HepG2 (cell line): Measurements from ENCODE around the gene SNCG. TPM values are rescaled to one million over a fixed set of nuclear protein-coding genes. Genes with fewer than 3 reads are reported as not detected.

ENCODE experiments used
- DRAP1 ChIP-seq: IDR thresholded peaks from 2 replicates; pipeline ENCODE4 v1.6.1; 2016; ENCODE audit warnings: missing genetic modification reagents, missing compliant biosample characterization
- GATAD2A ChIP-seq: IDR thresholded peaks from 2 replicates; pipeline ENCODE4 v1.6.1; 2016
- GPBP1L1 ChIP-seq: sonication (generic); formaldehyde crosslinking; IDR thresholded peaks from 2 replicates; pipeline ENCODE4 v1.5.0; 2020; ENCODE audit warnings: mild to moderate bottlenecking, missing genetic modification reagents
- HDAC1 ChIP-seq: sonication (generic); formaldehyde crosslinking; IDR thresholded peaks from 2 replicates; pipeline ENCODE4 v1.5.1; 2020; ENCODE audit warnings: mild to moderate bottlenecking, missing genetic modification reagents
- HMGXB4 ChIP-seq, 2 experiments: sonication (generic) in 1 of 2; formaldehyde crosslinking in 1 of 2; IDR thresholded peaks; 2 replicates each; pipeline versions ENCODE4 v1.4.0 to v1.6.1; 2018 to 2020; ENCODE audit warnings: missing genetic modification reagents in 2 of 2, borderline replicate concordance in 1 of 2, low read depth in 1 of 2, mild to moderate bottlenecking in 1 of 2, missing biosample characterization in 1 of 2
- HNRNPLL ChIP-seq: fragments of 200-400 bp; formaldehyde crosslinking; IDR thresholded peaks from 2 replicates; pipeline ENCODE4 v1.6.1; 2017; ENCODE audit warnings: mild to moderate bottlenecking, low read depth, low read length; ENCODE audit not compliant: poor library complexity, severe bottlenecking
- IKZF5 ChIP-seq: IDR thresholded peaks from 2 replicates; pipeline ENCODE4 v1.6.1; 2018; ENCODE audit warnings: missing genetic modification reagents, mild to moderate bottlenecking, missing compliant biosample characterization
- JARID2 ChIP-seq: sonication (generic); formaldehyde crosslinking; IDR thresholded peaks from 2 replicates; pipeline ENCODE4 v1.8.1; 2023; ENCODE audit warnings: missing genetic modification reagents, inconsistent platforms; ENCODE audit not compliant: insufficient replicate concordance
- KLF15 ChIP-seq: sonication (generic); formaldehyde crosslinking; IDR thresholded peaks from 2 replicates; pipeline ENCODE4 v1.8.1; 2023; ENCODE audit warnings: borderline replicate concordance, mild to moderate bottlenecking, inconsistent platforms, missing genetic modification reagents, mixed read lengths
- MAX ChIP-seq: IDR thresholded peaks from 2 replicates; pipeline ENCODE4 v1.6.1; 2012; ENCODE audit warnings: inconsistent platforms
- MAZ ChIP-seq, 2 experiments: sonication (generic) in 1 of 2; formaldehyde crosslinking in 1 of 2; IDR thresholded peaks; 2 replicates each; pipeline versions ENCODE4 v1.5.0 to v1.6.1; 2012 to 2020; ENCODE audit warnings: low read depth in 2 of 2, mild to moderate bottlenecking in 2 of 2, borderline replicate concordance in 1 of 2, improper control_type of control experiment in 1 of 2, low read length in 1 of 2, missing genetic modification reagents in 1 of 2, moderate library complexity in 1 of 2
- NKX3-1 ChIP-seq: sonication (generic); formaldehyde crosslinking; IDR thresholded peaks from 2 replicates; pipeline ENCODE4 v1.5.0; 2020; ENCODE audit warnings: missing genetic modification reagents
- SIX4 ChIP-seq: sonication (generic); formaldehyde crosslinking; IDR thresholded peaks from 2 replicates; pipeline ENCODE4 v1.4.0; 2020; ENCODE audit warnings: missing genetic modification reagents
- ZFP62 ChIP-seq: sonication (generic); formaldehyde crosslinking; IDR thresholded peaks from 2 replicates; pipeline ENCODE4 v1.4.0; 2020; ENCODE audit warnings: missing genetic modification reagents
- ZNF335 ChIP-seq: sonication (generic); formaldehyde crosslinking; IDR thresholded peaks from 2 replicates; pipeline ENCODE4 v1.4.0; 2020; ENCODE audit warnings: missing genetic modification reagents
- ZNF704 ChIP-seq: sonication (generic); formaldehyde crosslinking; IDR thresholded peaks from 2 replicates; pipeline ENCODE4 v1.8.1; 2023; ENCODE audit warnings: mild to moderate bottlenecking, inconsistent platforms, moderate library complexity, missing genetic modification reagents, borderline replicate concordance
- ZNF740 ChIP-seq: sonication (generic); formaldehyde crosslinking; IDR thresholded peaks from 2 replicates; pipeline ENCODE4 v1.4.0; 2020; ENCODE audit warnings: missing genetic modification reagents
- ZNF816 ChIP-seq: sonication (generic); formaldehyde crosslinking; IDR thresholded peaks from 2 replicates; pipeline ENCODE4 v1.8.0; 2022; ENCODE audit warnings: missing genetic modification reagents, mild to moderate bottlenecking, borderline replicate concordance
- ZNF841 ChIP-seq: sonication (generic); formaldehyde crosslinking; IDR thresholded peaks from 2 replicates; pipeline ENCODE4 v1.8.1; 2023; ENCODE audit warnings: missing genetic modification reagents, borderline replicate concordance
- polyA plus RNA-seq, 8 experiments: library from polyadenylated mRNA; depleted of rRNA in 3 of 8; stranded (reverse) in 7 of 8; unstranded in 1 of 8; fragments of >200 nt; fragmentation: Illumina TruSeq in 4 of 8; extraction: Trizol in 4 of 8; gene quantifications; 2 replicates each; pipeline versions ENCODE4 v1.2.1 to v1.2.3, GENCODE V29; 2011 to 2016; ENCODE audit warnings: low read depth in 4 of 8, missing spikeins in 1 of 8, mixed read lengths in 1 of 8; ENCODE audit not compliant: insufficient read depth in 1 of 8
- total RNA-seq, 5 experiments: library from RNA; depleted of rRNA; stranded (reverse); fragments of >200 nt; fragmentation: Illumina TruSeq; extraction: Trizol; gene quantifications; 2 replicates each; pipeline ENCODE4 v1.2.3, GENCODE V29; 2016; ENCODE audit warnings: low read depth in 1 of 5

Gene SNCG
- total and polyA plus RNA-seq, 2 of the 13 experiments (the other 11 are each of a cell fraction or from before 2014, with no cell fraction given), result 0.22 to 0.91 TPM

GRCh38 chr10:86960003-86960862 lies 1.8 kb downstream of the SNCG start (continued):
- TF ChIP-seq HMGXB4 (CRISPR knock-in tag; IDR thresholded peaks at IDR 0.05; ENCODE audit: borderline replicate concordance in 1 of 2, low read depth in 1 of 2) (peak; percentile 28 to 86; a peak in 2 of 4 replicates), KLF15 (CRISPR knock-in tag) (no peak), SIX4 (peak; percentile 24; the same call in 1 of the 2 replicates), ZNF335 (no peak), ZNF841 (no peak), HDAC1 (CRISPR knock-in tag) (peak; percentile 21; the same call in 1 of the 2 replicates), ZNF816 (CRISPR knock-in tag) (no peak), DRAP1 (CRISPR knock-in tag) (0 out of 2 replicates have a peak, but pooled peaks have one; percentile 31), MAZ (IDR thresholded peaks at IDR 0.05; ENCODE audit: borderline replicate concordance, low read depth, low read length) (peak; percentile 67; the same call in 1 of the 2 replicates), MAZ (CRISPR knock-in tag; IDR thresholded peaks at IDR 0.05; ENCODE audit: low read depth) (0 out of 2 replicates have a peak, but pooled peaks have one; percentile 31), JARID2 (CRISPR knock-in tag) (peak; percentile 58), ZNF740 (no peak; the same call in 1 of the 2 replicates), MAX (peak; percentile 59; the same call in 1 of the 2 replicates), GATAD2A (peak; percentile 12; the same call in 1 of the 2 replicates), ZFP62 (CRISPR knock-in tag) (no peak), NKX3-1 (CRISPR knock-in tag) (no peak), IKZF5 (CRISPR knock-in tag) (peak; percentile 27; the same call in 1 of the 2 replicates), ZNF704 (no peak), GPBP1L1 (CRISPR knock-in tag) (no peak), HNRNPLL (peak; percentile 39)
